Measurements from ENCODE around the gene CLCN7. TPM values are rescaled to one million over a fixed set of nuclear protein-coding genes. Genes with fewer than 3 reads are reported as not detected.
A peak's percentile ranks its signal among the peaks of the same experiment; 100 is the strongest.

Gene CLCN7
- total RNA-seq (2014; rRNA removed; shearing (Covaris generic); ENCODE audit: low replicate concordance): 32.7 and 115 TPM in 2 replicates

GRCh38 chr16:1474796-1475551 lies at the start of gene CLCN7:
Gene CLCN7 (minus strand): TSS chr16:1475028. CDS start chr16:1474974, 54 bp downstream.
- peaks cover 7% of the 10 kb centered on the region; the same call in 1 of the 2 replicates for H3K36me3 ChIP-seq
- DNase-seq: peak; percentile 94
- H3K4me3 ChIP-seq: peak within 1 kb of the TSS; percentile 96
- no peaks in the 10 kb centered on the region for H3K9me3 ChIP-seq
- H3K27me3 ChIP-seq: no peaks in the 10 kb centered on the region

GRCh38 chr16:1524366-1524765 lies 49.5 kb upstream of the CLCN7 start:
- Histone ChIP-seq H3K27me3 (no peaks in the 10 kb centered on the region), H3K36me3 (no peaks in the 10 kb centered on the region), H3K9me3 (no peaks in the 10 kb centered on the region), H3K4me3 (no peak overlapping the region)
- DNase-seq: no peak

GRCh38 chr16:1523581-1524245 lies 48.9 kb upstream of the CLCN7 start:
- H3K9me3 ChIP-seq: no peaks in the 10 kb centered on the region
- DNase-seq: no peak
- no peaks in the 10 kb centered on the region for H3K27me3 ChIP-seq
- no peak overlapping the region for H3K4me3 ChIP-seq
- H3K36me3 ChIP-seq: no peaks in the 10 kb centered on the region

- Histone ChIP-seq H3K9me3 (no peaks in the 10 kb centered on the region), H3K36me3 (no peaks in the 10 kb centered on the region), H3K4me3 (no peak overlapping the region), H3K27me3 (no peaks in the 10 kb centered on the region)
- no peak for DNase-seq
Measured at GRCh38 chr16:1520461-1520860, 45.6 kb upstream of the CLCN7 start.

- Histone ChIP-seq H3K4me3 (no peak overlapping the region), H3K36me3 (no peaks in the 10 kb centered on the region), H3K9me3 (no peaks in the 10 kb centered on the region), H3K27me3 (no peaks in the 10 kb centered on the region)
- no peak for DNase-seq
Measured at GRCh38 chr16:1519831-1520230, 45.0 kb upstream of the CLCN7 start.

GRCh38 chr16:1518626-1519135 lies 43.9 kb upstream of the CLCN7 start:
- no peaks in the 10 kb centered on the region for H3K36me3 ChIP-seq
- H3K4me3 ChIP-seq: no peak overlapping the region
- H3K27me3 ChIP-seq: no peaks in the 10 kb centered on the region
- no peak for DNase-seq
- no peaks in the 10 kb centered on the region for H3K9me3 ChIP-seq

- no peak overlapping the region for H3K4me3 ChIP-seq
Measured at GRCh38 chr16:1514507-1514906, 39.7 kb upstream of the CLCN7 start.

GRCh38 chr16:1512774-1513173 lies 37.9 kb upstream of the CLCN7 start:
- Histone ChIP-seq H3K36me3 (peaks cover 42% of the 10 kb centered on the region), H3K27me3 (no peaks in the 10 kb centered on the region), H3K9me3 (no peaks in the 10 kb centered on the region), H3K4me3 (no peak overlapping the region)
- DNase-seq: no peak

More at GRCh38 chr16:1514507-1514906, 39.7 kb upstream of the CLCN7 start:
- H3K27me3 ChIP-seq: no peaks in the 10 kb centered on the region
- H3K36me3 ChIP-seq: peaks cover 28% of the 10 kb centered on the region
- H3K9me3 ChIP-seq: no peaks in the 10 kb centered on the region
- DNase-seq: no peak

- no peak overlapping the region for H3K4me3 ChIP-seq
- DNase-seq: no peak
- no peaks in the 10 kb centered on the region for H3K27me3 ChIP-seq
- no peaks in the 10 kb centered on the region for H3K9me3 ChIP-seq
- peaks cover 42% of the 10 kb centered on the region for H3K36me3 ChIP-seq
Measured at GRCh38 chr16:1511662-1512569, 37.1 kb upstream of the CLCN7 start.

GRCh38 chr16:1510941-1511351 lies 36.1 kb upstream of the CLCN7 start:
- Histone ChIP-seq H3K9me3 (no peaks in the 10 kb centered on the region), H3K27me3 (no peaks in the 10 kb centered on the region)

GRCh38 chr16:1510272-1510671 lies 35.4 kb upstream of the CLCN7 start:
- Histone ChIP-seq H3K27me3 (no peaks in the 10 kb centered on the region), H3K36me3 (peaks cover 42% of the 10 kb centered on the region), H3K9me3 (no peaks in the 10 kb centered on the region), H3K4me3 (no peak overlapping the region)
- DNase-seq: no peak

More at GRCh38 chr16:1510941-1511351, 36.1 kb upstream of the CLCN7 start:
- Histone ChIP-seq H3K4me3 (no peak overlapping the region), H3K36me3 (peaks cover 42% of the 10 kb centered on the region)
- DNase-seq: no peak

GRCh38 chr16:1509307-1510221 lies 34.7 kb upstream of the CLCN7 start:
- no peak overlapping the region for H3K4me3 ChIP-seq
- H3K36me3 ChIP-seq: peaks cover 42% of the 10 kb centered on the region
- H3K27me3 ChIP-seq: no peaks in the 10 kb centered on the region
- DNase-seq: no peak
- H3K9me3 ChIP-seq: no peaks in the 10 kb centered on the region

- Histone ChIP-seq H3K36me3 (peaks cover 42% of the 10 kb centered on the region), H3K27me3 (no peaks in the 10 kb centered on the region), H3K9me3 (no peaks in the 10 kb centered on the region), H3K4me3 (no peak overlapping the region)
- no peak for DNase-seq
Measured at GRCh38 chr16:1508494-1509187, 33.8 kb upstream of the CLCN7 start.

GRCh38 chr16:1506494-1507213 lies 31.8 kb upstream of the CLCN7 start:
- no peaks in the 10 kb centered on the region for H3K9me3 ChIP-seq
- no peak for DNase-seq
- no peak overlapping the region for H3K4me3 ChIP-seq
- peaks cover 45% of the 10 kb centered on the region for H3K36me3 ChIP-seq
- H3K27me3 ChIP-seq: no peaks in the 10 kb centered on the region

GRCh38 chr16:1505912-1506311 lies 31.1 kb upstream of the CLCN7 start:
- Histone ChIP-seq H3K27me3 (no peaks in the 10 kb centered on the region), H3K9me3 (no peaks in the 10 kb centered on the region), H3K36me3 (peaks cover 46% of the 10 kb centered on the region), H3K4me3 (no peak overlapping the region)
- no peak for DNase-seq

All from MG63 (cell line).